Fibroblast of pulmonary artery (primary cell): ENCODE results near the gene KIF17.

Experiments used
- DNase-seq: peaks from one replicate; pipeline ENCODE4 v3.0.0-alpha.2; 2010; ENCODE audit warnings: low read depth
- H3K4me3 ChIP-seq: replicated peaks from 2 replicates; pipeline ENCODE4 v1.5.1; 2011; ENCODE audit warnings: low read depth, mild to moderate bottlenecking, control low read depth, low read length, moderate library complexity
- CTCF ChIP-seq: IDR thresholded peaks from 2 replicates; pipeline ENCODE4 v1.5.1; 2011; ENCODE audit warnings: mild to moderate bottlenecking, control low read depth, low read length, inconsistent platforms; ENCODE audit errors: missing control alignments

KIF17 gene

DNA sequence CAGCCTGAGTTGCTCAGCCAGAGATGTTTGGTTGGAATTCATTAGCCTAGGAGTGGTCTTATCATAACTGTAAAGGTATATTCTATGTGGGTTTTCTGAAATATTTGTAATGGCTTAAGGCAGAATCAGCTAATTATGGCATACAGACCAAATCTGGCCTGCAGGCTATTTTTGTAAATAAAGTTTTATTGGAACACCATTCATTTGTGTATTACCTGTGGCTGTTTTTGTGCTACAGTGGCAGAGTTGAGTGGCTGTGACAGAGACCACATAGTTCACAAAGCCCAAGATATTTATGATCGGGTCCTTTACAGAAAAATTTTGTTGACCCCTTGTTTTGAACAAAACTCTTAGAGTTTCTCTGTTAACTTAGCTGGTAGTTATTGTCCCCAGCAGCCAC, 49.2 kb downstream of the KIF17 start:
- TF ChIP-seq CTCF: no peak
- no peak overlapping the region for H3K4me3 ChIP-seq
- no peak for DNase-seq

DNA sequence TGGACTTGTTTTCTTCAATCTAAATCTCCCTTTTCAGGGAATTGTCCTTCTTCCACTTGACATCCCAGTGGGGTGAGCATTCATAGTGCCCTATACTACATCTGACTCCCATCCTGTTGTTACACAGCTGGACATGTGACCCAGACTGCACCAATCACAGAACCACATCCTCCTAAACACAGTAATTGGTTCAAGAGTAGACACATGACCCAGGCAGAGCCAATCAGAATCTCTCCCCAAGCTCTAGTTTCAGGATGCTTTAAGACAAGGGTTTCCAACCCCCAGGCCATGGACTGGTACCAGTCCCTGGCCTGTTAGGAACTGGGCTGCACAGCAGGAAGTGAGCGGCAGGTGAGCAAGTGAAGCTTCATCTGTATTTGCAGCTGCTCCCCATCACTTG, 51.0 kb downstream of the KIF17 start:
- DNase-seq: peak; percentile 6
- H3K4me3 ChIP-seq: no peak overlapping the region
- no peak for TF ChIP-seq CTCF

- TF ChIP-seq CTCF: no peak
- DNase-seq: no peak
- H3K4me3 ChIP-seq: no peak overlapping the region
Observed at GRCh38 chr1:20666146-20666545, 51.7 kb downstream of the KIF17 start.

- DNase-seq: no peak
- H3K4me3 ChIP-seq: no peak overlapping the region
- TF ChIP-seq CTCF: no peak
Observed at GRCh38 chr1:20665726-20666125, 52.1 kb downstream of the KIF17 start.

DNA sequence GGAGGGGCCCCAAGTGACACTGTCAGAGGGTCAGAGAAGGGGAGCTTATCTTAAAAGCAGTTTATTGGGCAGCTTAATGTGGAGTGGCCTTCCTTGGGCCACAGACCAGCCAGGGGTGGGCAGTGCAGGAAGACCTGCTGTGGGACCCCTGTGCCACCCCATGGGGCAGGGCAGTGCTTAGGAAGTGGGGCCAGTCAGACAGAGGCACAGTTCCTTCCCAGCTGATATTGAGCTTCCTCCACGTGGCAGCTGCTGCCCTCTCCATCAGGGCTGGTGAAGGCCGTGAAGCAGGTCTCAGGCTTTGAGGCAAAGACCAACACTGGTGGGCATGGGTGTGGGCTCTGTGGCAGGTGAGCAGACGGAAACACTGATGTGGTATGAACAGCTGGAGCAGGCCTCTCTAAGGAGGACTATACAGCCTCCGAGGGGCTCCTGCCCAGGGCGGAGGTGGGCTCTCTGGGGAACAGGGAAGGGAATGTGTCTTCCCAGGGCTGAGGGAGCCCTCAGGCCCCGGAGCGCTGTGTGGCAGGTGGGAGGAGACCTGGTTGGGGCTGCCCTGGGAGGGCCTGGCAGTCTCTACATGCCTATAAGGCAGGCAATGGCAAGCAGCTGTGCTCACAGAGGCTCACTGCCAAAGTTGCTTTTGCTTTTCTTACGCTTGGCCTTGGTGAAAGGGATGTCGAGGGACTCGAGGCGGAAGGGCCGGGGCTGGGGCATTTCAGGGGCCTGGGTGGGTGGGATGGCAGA, 53.7 kb downstream of the KIF17 start:
- no peak overlapping the region for H3K4me3 ChIP-seq
- no peak for DNase-seq
- no peak for TF ChIP-seq CTCF

- TF ChIP-seq CTCF: no peak
- H3K4me3 ChIP-seq: no peak overlapping the region
- DNase-seq: no peak
Observed at GRCh38 chr1:20663365-20663764, 54.4 kb downstream of the KIF17 start.

DNA sequence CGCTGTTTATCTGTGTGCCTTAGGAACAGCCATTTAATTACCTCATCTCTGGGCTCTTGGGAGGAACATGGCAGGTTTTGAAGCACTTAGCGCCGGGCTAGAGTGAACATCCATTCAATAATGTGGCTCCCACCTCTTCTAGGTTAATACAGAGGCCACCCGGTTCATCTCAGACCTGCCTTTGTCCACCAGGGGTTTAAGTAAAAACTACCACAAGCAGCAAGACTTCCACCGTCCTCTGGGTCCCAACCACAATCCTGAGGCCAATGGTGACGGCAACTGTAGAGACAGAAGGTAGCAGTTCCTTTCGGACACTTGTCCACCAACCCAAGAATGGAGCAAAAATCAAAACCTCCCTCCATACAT, 55.7 kb downstream of the KIF17 start:
- no peak for DNase-seq
- H3K4me3 ChIP-seq: peak overlapping the region; percentile 96
- no peak for TF ChIP-seq CTCF
